Measurements from ENCODE around the gene IRS2.

DNA sequence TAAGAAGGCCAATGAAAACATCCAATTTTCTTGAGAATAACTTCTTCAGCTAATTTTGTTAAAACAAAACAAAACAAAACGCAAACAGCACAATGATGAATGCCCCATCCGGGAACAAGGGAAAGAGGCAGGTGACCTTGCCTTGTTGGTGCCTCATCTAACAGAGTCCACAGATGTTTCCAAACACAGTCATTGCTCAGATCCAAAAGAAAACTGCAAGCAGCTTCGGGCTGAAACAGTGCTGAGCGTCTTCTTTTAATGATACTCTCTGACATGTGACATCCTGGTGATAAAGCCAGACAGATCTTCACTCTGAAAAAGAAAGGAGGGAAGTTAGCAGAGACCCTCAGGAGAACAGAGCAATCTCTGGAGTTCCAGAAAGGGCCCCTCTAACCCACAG is 30.4 kb downstream of the IRS2 start:
- TF ChIP-seq POLR2AphosphoS5 (IDR thresholded peaks at IDR 0.05; ENCODE audit: insufficient read depth, low read depth, low read length) (no peak), POLR2A (IDR thresholded peaks at IDR 0.05; ENCODE audit: low read depth, low read length) (no peak), CTCF (IDR thresholded peaks at IDR 0.05; ENCODE audit: extremely low read depth in 1 of 2, insufficient read depth in 1 of 2, low read depth in 1 of 2, low read length in 2 of 2) (no peak), JUN (IDR thresholded peaks at IDR 0.05; ENCODE audit: borderline replicate concordance, insufficient read depth, insufficient read length, low read depth) (no peak), MAX (IDR thresholded peaks at IDR 0.05; ENCODE audit: insufficient read depth, insufficient read length) (no peak), MYC (IDR thresholded peaks at IDR 0.05; ENCODE audit: low read depth, low read length) (no peak)
